Measurements from ENCODE around the gene PLEK. TPM values are rescaled to one million over a fixed set of nuclear protein-coding genes. Genes with fewer than 3 reads are reported as not detected.

Gene PLEK
- total and polyA plus RNA-seq, 10 donors, result 49.1 to 202 (median 101) TPM

- H3K27ac ChIP-seq, result peak overlapping the region in 7 of 8 donors; percentile 19 to 88 (median 82)
- H3K4me1 ChIP-seq, result peaks cover 27 to 76% (median 66%) of the 10 kb centered on the region in 6 donors
- peaks cover 0 to 90% (median 31%) of the 10 kb centered on the region in 6 donors for H3K36me3 ChIP-seq
- H3K9me3 ChIP-seq, result no peaks in the 10 kb centered on the region
- TF ChIP-seq POLR2AphosphoS5 (IDR thresholded peaks at IDR 0.05) (no peak), CTCF (IDR thresholded peaks at IDR 0.05 in 8 of 11, conservative IDR thresholded peaks at IDR 0.05 in 3 of 11) (no peak), POLR2A (IDR thresholded peaks at IDR 0.05) (no peak)
- H3K4me3 ChIP-seq, result peak overlapping the region in 1 of 8 donors; percentile 41
- intact Hi-C loops (cut with DNase I; ENCODE audit: low total_unique reads), result no loop called here
- no peak for DNase-seq
- no peaks in the 10 kb centered on the region for H3K27me3 ChIP-seq (replicated peaks in 1 of 7)
- 71 to 82% (median 75%) methylated on average over 2 of the region's 2 CpGs for WGBS, 5 donors
These were observed 25.0 kb downstream of the PLEK start for GRCh38 chr2:68390114-68390513.

GRCh38 chr2:68390586-68390985 is 25.5 kb downstream of the PLEK start:
- no peak for DNase-seq
- Histone ChIP-seq H3K4me3 (peak overlapping the region in 1 of 8 donors; percentile 20), H3K27me3 (replicated peaks in 1 of 7) (no peaks in the 10 kb centered on the region), H3K4me1 (peaks cover 27 to 71% (median 61%) of the 10 kb centered on the region in 6 donors), H3K9me3 (no peaks in the 10 kb centered on the region), H3K36me3 (peaks cover 0 to 95% (median 36%) of the 10 kb centered on the region in 6 donors), H3K27ac (peak overlapping the region in 7 of 8 donors; percentile 19 to 88 (median 77))
- intact Hi-C loops (cut with DNase I; ENCODE audit: low total_unique reads), result no loop called here
- TF ChIP-seq POLR2A (IDR thresholded peaks at IDR 0.05) (no peak), CTCF (IDR thresholded peaks at IDR 0.05 in 8 of 11, conservative IDR thresholded peaks at IDR 0.05 in 3 of 11) (no peak), POLR2AphosphoS5 (IDR thresholded peaks at IDR 0.05) (no peak)

GRCh38 chr2:68391099-68391498 is 26.0 kb downstream of the PLEK start:
- intact Hi-C loops (cut with DNase I; ENCODE audit: low total_unique reads), result no loop called here
- Histone ChIP-seq H3K4me3 (peak overlapping the region in 1 of 8 donors; percentile 20), H3K27me3 (replicated peaks in 1 of 7) (no peaks in the 10 kb centered on the region), H3K4me1 (peaks cover 27 to 66% (median 56%) of the 10 kb centered on the region in 6 donors), H3K9me3 (no peaks in the 10 kb centered on the region), H3K36me3 (peaks cover 0 to 95% (median 41%) of the 10 kb centered on the region in 6 donors), H3K27ac (peak overlapping the region in 7 of 8 donors; percentile 57 to 88 (median 77))
- TF ChIP-seq CTCF (IDR thresholded peaks at IDR 0.05 in 8 of 11, conservative IDR thresholded peaks at IDR 0.05 in 3 of 11), result no peak
- peak in 1 of 3 donors; percentile 83 for TF ChIP-seq POLR2AphosphoS5 (IDR thresholded peaks at IDR 0.05)
- 36 to 80% (median 51%) methylated on average over 2 of the region's 2 CpGs for WGBS, 5 donors
- DNase-seq, result no peak

- peak overlapping the region in 1 of 8 donors; percentile 20 for H3K4me3 ChIP-seq
- peaks cover 0 to 95% (median 48%) of the 10 kb centered on the region in 6 donors for H3K36me3 ChIP-seq
- WGBS, 5 donors, result 46 to 70% (median 48%) methylated on average over 2 of the region's 2 CpGs
- TF ChIP-seq POLR2AphosphoS5 (IDR thresholded peaks at IDR 0.05) (no peak), CTCF (IDR thresholded peaks at IDR 0.05 in 8 of 11, conservative IDR thresholded peaks at IDR 0.05 in 3 of 11) (no peak), POLR2A (IDR thresholded peaks at IDR 0.05) (no peak)
- H3K4me1 ChIP-seq, result peaks cover 22 to 59% (median 48%) of the 10 kb centered on the region in 6 donors
- peak overlapping the region in 7 of 8 donors; percentile 57 to 88 (median 77) for H3K27ac ChIP-seq
- no peaks in the 10 kb centered on the region for H3K9me3 ChIP-seq
- DNase-seq, result no peak
- intact Hi-C loops (cut with DNase I; ENCODE audit: low total_unique reads), result no loop called here
- H3K27me3 ChIP-seq (replicated peaks in 1 of 7), result no peaks in the 10 kb centered on the region
These were observed 26.8 kb downstream of the PLEK start for GRCh38 chr2:68391869-68392268.

Measured in spleen (tissue), 11 donors.